ENCODE data around the gene CACNA1C.
A peak's percentile ranks its signal among the peaks of the same experiment; 100 is the strongest.

The CACNA1C gene

DNA sequence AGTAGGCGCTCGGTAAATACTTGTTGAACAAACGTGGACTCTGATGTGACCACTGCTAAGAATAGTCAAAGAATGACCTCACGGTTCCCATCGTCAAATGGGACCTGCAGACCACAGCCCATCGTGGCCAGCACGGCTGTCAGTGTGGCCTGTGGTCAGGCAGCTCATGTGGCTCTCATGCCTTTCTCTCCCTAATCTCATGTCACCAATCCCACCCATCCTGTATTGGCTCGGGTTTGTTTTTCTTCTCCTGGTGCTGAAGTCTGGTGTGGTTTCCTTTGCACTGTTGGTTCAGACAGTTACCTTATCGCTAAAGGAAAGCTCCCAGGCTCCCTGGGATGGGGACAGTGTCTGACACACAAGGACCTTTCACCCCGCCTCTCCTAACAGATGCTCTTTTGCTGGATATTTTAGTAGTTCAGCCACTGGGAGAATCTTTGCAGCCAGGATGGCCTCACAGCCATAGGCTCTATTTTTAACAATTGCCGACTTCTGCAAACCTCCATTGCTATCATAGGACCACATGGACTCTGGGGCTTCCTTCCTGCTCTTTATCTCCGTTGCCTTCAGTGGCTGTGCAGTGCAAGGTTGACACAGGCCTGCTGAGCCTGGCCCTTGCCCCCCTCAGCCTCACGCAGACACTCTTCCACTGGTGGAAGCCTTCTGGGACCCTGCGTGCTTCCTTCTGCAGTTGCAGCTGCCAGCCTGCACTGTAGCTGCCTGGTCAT lies 448.8 kb downstream of the CACNA1C start:
- intact Hi-C loops (cut with DNase I): no loop called here
- DNase-seq: peak in 18 of 42 donors; percentile 8 to 54 (median 27)

DNA sequence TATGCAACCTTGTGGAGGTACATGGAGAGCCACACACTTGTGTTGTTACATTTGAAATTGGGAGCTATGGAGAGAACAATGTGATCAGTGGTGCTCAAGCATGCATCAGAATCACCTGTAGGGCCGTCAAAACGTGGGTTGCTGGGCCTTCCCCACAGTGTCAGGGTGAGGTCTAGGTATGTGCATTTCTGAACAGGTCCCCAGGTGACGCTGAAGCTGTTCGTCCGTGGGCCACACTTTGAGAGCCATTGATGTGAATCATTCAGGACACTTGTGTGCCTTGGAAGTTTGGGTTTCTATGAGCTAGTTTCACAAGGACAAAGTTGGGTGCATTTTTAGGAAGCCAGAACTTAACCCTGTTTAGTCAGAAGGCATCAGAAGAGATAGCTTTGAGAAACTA lies 450.2 kb downstream of the CACNA1C start:
- intact Hi-C loops (cut with DNase I): no loop called here
- DNase-seq: no peak

DNA sequence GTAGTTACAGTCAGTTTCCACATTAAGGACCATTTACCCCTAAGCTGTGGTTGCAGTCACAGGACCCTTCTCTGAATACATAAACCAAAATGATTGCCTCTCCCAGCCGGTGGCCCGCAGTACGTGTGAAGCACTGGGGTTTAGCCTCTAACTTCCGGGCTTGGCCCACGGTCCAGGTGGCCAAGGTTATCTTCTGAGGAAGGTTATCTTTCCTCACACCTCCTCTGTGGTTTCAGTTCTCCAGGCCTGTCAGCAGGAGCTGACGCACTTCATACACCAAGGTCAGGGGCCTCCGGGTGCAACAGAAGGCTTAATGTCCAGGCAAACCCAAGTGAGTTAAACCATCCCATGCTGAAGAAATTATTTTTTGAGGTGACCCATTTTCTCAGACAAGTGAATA lies 451.0 kb downstream of the CACNA1C start:
- intact Hi-C loops (cut with DNase I): no loop called here
- DNase-seq: no peak

DNA sequence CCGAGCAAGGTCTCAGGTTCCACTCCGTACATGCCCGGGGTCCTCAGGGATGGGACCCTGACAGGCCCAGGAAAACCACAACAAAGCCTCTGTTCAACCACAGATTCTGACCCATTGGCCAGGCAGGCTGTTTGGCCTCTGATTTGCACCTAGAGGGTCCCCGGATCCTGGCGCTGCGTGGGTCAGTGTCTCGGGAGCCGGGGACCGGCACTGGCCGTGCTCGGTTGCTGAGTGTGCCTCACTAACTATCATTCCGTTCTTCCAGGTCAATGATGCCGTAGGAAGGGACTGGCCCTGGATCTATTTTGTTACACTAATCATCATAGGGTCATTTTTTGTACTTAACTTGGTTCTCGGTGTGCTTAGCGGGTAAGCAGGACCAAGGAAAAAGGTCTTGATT lies 451.8 kb downstream of the CACNA1C start:
- no peak for DNase-seq
- intact Hi-C loops (cut with DNase I): no loop called here

DNA sequence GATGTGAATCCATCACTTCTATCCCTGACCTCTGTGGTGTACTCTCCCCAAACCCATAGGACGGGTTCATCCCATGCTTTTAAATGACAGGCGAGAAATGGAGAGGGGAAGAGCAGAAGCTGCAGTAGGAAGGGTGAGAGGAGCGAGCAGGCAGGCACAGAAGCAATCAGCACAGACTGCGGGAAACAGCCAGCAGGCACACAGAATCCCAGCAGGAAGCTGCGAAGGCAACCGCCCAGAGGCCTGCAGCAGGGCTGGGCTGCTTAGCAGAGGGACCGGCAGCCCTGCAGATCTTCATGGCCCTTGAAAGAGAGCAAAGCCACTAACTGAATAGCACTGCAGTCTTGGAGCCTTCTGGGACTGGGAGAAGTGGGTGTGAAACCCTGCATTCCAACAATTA lies 455.0 kb downstream of the CACNA1C start:
- intact Hi-C loops (cut with DNase I): no loop called here
- DNase-seq: no peak

DNA sequence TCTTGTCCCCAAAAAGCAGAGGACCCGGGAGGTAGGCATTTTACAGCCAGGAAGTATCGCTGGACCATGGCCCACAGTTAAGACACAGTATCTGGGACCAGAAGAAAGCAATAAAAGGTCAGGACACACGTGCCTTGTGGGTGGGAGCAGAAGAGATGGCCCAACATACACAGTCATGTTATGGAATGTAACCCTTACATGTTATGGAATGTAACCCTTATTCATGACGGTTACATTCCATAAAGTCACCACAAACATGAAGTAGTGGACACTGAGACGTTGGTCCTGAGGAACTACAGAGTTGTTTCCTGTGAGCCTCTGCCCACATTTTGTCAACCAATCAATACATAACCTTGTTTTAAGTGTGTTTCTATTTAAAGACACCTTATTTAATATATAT lies 456.4 kb downstream of the CACNA1C start:
- intact Hi-C loops (cut with DNase I): no loop called here
- no peak for DNase-seq

DNA sequence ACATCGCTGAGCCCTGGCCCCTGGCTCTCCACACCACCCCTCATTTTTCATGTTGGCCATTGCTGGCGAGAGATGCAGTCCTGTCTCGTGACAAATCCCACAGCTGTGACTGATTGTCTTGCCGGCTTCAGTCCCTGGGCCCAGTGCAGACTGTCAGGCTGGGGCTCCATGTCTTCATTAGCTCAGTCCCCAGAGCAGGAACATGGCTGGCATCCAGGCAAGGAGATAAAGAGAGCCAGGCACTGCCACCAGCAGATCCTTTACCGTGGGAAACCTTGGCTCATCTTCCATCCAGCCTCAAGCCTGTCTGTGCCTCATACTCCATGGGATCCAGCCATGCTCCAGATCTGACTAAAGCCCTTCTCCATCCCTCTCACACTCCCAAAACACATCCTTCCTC lies 457.3 kb downstream of the CACNA1C start:
- DNase-seq: no peak
- intact Hi-C loops (cut with DNase I): no loop called here

DNA sequence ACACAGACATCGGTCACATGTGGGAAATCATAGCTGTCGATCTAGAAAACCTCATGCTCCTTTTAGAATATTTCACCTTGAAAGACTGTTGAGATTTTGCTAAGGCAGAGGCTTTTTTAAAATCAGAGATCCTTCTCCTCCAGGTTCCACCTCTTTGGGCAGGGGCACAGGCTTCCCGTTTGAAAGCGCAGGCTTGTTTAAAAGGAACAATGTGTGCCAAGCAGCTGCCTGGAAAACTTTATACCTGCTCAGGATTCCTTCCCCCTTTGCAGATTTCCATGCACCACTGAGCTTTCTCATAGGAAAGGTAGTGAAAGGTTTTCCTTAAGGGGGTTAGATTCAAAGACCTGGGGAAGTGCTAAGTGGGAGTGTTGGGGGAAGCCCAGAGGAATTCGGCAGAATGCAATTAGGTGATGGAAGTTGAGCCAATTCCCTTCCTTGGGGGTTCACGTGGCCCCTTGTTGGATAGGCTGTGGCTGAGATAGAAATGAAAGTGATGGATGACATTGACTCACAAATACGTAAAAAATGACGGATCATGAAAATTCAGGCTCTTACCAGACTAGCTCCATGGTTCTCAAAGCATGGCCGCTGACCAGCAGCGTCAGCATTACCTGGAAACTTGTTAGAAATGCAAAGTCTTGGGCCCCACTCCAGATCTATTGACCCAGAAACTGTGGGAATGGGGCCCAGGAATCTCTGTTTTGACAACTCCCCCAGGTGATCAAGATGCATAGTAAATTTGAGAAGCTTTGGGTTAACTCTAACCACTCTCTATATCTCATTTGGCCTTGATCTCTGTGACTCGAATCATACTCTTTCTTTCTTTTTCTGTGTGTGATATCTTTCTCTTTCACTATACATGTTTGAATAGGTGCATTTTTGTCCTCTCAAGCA lies 460.6 kb downstream of the CACNA1C start:
- DNase-seq: no peak
- intact Hi-C loops (cut with DNase I): no loop called here

DNA sequence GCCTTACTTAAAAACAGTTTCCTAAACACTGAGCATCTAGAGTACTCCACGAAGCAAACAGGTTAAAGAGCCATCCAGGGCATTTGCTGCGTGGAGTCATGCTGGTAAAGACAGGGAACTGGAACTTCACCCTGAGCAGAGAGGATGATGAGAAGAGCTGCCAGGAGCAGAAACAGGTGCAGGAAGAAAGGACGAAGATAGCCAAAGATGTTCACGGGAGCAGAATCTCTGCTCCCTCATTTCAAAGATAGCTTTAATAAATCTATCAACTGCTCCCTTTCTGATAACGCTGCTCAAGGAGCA lies 461.2 kb downstream of the CACNA1C start:
- DNase-seq: no peak
- intact Hi-C loops (cut with DNase I): no loop called here

DNA sequence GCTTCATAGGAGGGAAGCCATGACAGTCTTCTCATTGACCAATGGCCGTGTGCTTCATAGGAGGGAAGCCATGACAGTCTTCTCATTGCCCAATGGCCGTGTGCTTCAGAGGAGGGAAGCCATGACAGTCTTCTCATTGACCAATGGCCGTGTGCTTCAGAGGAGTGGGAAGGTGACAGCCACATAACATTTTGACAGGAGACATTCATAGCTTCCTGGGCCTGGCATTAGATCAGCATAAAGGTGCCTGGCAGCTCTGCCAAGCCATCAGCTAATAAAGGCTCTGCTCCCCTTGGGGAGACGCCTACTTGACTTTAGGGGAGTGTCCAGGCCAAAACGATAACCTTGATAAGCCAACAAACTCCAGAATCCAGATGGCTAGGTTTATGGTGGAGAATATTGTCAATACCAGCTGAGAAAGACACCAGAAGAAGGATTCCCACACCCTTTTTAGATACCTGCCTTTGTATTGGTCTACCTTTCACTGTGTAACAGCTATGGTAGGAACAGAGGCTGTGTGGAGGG lies 468.0 kb downstream of the CACNA1C start:
- DNase-seq: no peak
- intact Hi-C loops (cut with DNase I): no loop called here

DNA sequence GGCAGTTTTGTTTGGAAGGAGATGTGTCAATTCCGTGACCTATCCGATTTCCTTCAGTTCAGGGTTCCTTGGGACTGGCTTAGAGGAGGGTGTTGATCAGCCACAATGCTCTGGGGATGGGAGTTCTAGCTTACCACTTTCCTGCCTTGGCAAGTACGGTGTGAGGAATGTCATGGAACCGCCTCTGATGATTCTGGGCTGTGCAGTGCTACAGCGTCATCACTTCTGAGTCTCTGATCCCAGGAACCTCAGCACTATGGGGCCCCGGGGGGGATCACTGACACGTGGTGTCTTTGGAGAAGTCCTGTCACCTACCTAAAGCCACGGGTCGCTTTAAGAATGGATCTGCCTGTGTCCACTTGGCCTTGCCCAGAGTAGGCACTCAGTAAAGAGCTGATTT lies 470.5 kb downstream of the CACNA1C start:
- no peak for DNase-seq
- intact Hi-C loops (cut with DNase I): no loop called here

DNA sequence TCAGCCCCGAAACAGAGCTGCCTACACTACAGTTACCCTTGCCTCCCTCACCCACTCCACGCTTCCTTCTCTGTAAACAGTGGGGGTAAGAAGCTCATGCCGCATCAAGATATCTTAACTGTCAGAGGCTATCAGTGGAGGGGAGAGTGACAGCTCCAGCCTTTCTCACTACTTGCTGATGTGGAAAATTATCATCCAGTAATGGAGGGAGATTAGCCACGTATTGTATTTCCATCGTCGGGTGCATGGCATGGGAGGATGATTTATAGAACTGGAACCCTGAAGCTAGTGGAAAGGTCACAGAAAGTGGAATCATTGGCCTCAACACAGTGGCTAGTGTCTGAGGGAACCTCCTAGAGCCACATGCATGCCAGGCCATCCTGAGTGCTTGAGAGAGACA lies 471.1 kb downstream of the CACNA1C start:
- DNase-seq: peak in 1 of 42 donors; percentile 20
- intact Hi-C loops (cut with DNase I): no loop called here

DNA sequence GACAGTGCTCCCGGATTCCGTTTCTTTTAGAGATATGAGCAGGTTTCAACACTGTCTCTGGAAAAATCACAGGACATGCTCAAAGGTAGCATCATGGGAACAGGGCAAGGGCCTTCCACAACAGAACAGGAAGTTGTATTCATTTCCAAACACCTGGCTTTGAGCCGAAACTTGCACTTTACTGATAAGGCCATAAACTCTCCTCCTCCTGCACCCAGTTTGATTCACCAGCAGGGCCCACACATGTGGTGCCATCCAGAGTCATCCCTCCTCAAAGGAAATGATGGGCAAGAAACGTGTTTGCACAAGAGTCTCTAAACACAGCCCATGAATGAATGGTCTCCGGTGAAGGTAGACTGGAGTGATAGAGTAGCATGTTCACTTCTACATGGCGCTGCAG lies 473.6 kb downstream of the CACNA1C start:
- DNase-seq: no peak
- intact Hi-C loops (cut with DNase I): no loop called here

DNA sequence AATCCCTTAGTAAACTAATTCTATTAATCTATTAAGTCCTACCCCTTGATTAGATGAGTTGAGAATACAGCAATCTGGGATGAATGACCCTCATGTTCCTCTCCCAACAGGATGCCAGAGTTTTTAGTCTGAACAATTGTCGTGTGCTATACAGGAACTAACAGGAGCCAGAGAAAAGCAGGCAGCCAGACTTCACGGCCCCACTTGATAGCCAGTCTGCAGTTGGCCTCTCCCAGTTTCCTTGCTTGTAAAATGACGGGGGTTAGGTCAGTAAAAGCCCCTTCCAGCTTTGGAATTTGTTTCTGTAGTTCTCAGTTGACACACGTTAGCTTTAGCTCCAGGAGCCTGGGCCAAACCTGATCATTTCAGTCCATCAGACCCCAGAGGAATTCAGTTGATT lies 475.2 kb downstream of the CACNA1C start:
- intact Hi-C loops (cut with DNase I): no loop called here
- no peak for DNase-seq

DNA sequence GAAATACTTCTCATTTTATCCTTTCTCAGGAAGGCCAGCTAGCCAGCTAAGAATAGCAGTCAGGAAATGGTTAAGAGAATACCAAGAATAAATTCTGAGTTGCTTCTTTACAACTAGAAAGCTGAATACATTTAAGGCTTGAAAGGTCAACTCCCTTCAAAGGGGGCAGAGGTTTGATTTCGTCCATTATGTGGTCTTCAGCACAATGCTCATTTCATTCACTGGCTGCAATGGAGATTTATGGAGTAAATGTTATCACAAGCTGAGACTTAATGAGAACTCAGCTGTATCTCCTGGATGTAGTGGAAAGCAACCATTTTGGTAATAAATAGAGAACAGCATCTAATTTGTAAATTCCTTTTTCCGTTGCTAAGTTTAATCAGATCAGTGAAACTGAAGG lies 477.0 kb downstream of the CACNA1C start:
- no peak for DNase-seq
- intact Hi-C loops (cut with DNase I): no loop called here

DNA sequence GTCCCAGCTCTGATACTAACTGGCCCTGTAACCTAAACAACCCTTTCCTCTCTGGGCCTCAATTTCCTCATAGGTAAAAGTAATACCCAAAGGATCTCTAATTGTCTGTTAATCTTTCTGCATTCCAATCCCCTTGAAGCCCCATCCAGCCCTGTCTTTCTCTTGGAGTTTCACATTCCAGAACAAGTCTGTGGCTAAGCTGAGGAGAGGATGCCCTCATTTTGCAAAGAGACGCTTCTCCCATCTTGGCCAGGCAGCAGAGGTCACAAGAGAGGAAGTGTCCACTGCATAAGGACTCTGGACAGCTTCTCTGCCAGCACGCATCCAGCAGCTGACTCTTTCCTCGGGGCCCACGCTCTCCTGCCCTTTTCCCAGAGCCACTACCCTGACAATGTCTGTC lies 478.6 kb downstream of the CACNA1C start:
- DNase-seq: no peak
- intact Hi-C loops (cut with DNase I): no loop called here

DNA sequence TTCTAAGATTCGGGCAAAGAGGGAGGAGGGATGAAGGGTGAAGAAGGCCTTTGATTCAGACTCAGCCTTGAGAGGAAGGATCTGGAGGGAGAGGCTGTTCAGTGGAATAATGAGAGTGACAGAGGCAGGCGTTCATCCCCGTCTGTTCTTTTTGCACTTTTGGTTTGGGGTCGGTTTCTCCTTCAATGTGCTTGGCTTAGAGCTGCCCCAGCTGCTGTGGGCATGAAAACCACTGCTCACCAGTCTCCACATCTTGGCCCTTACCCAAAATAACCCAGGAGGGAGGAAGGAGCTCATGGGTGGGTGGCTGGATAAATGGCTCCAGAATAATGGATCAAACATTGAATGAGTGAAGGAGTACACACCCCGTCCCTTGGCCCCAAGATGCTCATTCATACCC lies 480.2 kb downstream of the CACNA1C start:
- intact Hi-C loops (cut with DNase I): no loop called here
- no peak for DNase-seq

DNA sequence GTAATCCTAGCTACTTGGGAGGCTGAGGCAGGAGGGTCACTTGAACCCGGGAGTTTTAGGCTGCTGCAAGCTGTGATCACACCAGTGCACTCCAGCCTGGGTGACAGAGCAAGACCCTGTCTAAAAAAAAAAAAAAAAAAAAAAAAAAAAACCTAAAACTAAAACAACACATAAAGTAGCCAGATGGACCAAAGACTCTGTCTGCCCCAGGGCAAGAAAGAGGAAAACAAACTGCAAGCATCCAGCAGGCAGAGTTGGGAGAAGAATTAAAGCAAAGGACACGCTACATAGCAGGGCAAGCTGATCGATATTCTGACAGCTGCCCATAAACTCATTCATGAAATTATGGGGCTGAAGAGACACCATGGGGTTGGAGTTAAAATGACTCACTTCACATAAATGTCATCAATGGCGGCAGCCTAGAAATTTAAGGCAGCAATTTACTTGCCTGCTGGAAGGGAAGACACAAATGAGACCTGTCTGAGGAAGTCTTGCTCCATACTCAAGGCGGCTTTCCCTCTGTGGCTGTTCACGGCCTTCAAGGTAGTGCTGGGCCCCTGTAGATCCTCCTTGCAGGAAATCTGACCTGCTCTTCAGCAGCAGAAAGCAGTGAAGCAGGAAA lies 482.9 kb downstream of the CACNA1C start:
- intact Hi-C loops (cut with DNase I): no loop called here
- no peak for DNase-seq

DNA sequence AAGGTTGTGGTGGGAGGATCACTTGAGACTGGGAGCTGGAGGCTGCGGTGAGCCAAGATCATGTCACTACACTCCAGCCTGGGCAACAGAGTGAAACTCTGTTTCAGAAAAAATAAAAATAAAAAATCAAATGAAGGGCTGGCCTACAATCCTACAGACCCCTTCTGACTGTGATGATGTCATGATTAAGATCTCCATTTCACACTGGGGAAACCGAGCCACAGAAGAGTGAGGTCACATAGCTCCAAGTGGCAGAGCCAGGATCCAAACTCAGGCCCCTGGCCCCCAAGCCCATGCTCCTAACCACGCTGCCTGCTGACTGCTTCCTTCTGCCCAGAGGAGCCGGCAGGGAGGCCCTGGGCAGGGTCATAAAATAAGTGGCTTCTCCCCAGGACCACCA lies 483.9 kb downstream of the CACNA1C start:
- DNase-seq: no peak
- intact Hi-C loops (cut with DNase I): no loop called here

DNA sequence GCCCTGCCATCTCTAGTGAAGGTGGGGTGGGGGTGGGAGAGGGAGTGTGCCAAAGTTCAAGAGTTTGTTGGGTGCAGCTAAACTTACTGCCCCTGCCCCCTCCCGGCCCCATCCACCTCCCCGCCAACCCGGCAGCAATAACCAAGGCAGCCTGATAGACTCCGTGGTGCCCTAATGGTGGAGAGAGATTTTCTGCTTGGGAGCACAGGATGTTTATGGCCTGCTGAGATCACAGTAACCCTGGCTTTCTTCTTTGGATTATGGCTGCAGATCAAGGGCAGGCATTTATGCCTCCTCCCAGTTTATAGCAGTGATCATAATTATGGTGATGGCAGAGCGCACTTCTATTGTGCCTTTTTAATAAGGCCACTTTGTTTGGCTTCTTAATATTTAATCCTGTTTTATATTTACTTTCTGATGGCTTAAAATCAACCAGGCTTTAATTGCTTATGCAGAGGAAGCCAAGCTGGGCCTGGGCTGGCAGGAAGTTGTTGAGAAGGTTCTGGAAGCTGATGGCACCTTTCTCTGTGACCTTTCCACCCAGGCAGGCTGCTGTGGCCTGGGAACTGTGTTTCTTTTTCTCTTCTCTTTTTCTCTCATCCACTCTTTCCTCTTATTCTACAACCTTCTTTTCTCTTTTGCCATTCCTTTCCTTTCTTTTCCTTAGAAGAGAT lies 485.2 kb downstream of the CACNA1C start:
- intact Hi-C loops (cut with DNase I): no loop called here
- no peak for DNase-seq

Data from head of caudate nucleus (tissue), 42 donors.